KOPT-K1 (cell line): ENCODE data around the gene XRCC1.
"Not testable (repeated sequence)": the region's sequence is repeated elsewhere in the genome, so short reads cannot be mapped to it uniquely, and the experiment has no call there.

Experiments used
- H3K27ac ChIP-seq: fragments of 200-600 bp; sonication (generic); 2 replicates; pipeline ENCODE4 v1.5.1; 2016; ENCODE audit warnings: antibody characterized with exemption, mild to moderate bottlenecking, low read depth, low read length; ENCODE audit not compliant: poor library complexity, severe bottlenecking
- H3K36me3 ChIP-seq: fragments of 200-600 bp; sonication (generic); 2 replicates; pipeline ENCODE4 v1.5.1; 2017; ENCODE audit warnings: antibody characterized with exemption, mild to moderate bottlenecking, low read length, moderate library complexity; ENCODE audit not compliant: insufficient read depth
- H3K9me3 ChIP-seq: fragments of 200-600 bp; sonication (generic); 2 replicates; pipeline ENCODE4 v1.5.1; 2017; ENCODE audit warnings: antibody characterized with exemption, low read length, mild to moderate bottlenecking; ENCODE audit not compliant: insufficient read depth, poor library complexity, severe bottlenecking

XRCC1 gene

GRCh38 chr19:43526884-43527859, 48.2 kb downstream of the XRCC1 start, which contains the start of gene ETHE1:
Gene ETHE1 (minus strand): TSS chr19:43527201. CDS start chr19:43527177, 24 bp downstream.
- no peaks in the 10 kb centered on the region for H3K36me3 ChIP-seq
- H3K27ac ChIP-seq: peak within 1 kb of the TSS; percentile 50
- no peaks in the 10 kb centered on the region for H3K9me3 ChIP-seq

DNA sequence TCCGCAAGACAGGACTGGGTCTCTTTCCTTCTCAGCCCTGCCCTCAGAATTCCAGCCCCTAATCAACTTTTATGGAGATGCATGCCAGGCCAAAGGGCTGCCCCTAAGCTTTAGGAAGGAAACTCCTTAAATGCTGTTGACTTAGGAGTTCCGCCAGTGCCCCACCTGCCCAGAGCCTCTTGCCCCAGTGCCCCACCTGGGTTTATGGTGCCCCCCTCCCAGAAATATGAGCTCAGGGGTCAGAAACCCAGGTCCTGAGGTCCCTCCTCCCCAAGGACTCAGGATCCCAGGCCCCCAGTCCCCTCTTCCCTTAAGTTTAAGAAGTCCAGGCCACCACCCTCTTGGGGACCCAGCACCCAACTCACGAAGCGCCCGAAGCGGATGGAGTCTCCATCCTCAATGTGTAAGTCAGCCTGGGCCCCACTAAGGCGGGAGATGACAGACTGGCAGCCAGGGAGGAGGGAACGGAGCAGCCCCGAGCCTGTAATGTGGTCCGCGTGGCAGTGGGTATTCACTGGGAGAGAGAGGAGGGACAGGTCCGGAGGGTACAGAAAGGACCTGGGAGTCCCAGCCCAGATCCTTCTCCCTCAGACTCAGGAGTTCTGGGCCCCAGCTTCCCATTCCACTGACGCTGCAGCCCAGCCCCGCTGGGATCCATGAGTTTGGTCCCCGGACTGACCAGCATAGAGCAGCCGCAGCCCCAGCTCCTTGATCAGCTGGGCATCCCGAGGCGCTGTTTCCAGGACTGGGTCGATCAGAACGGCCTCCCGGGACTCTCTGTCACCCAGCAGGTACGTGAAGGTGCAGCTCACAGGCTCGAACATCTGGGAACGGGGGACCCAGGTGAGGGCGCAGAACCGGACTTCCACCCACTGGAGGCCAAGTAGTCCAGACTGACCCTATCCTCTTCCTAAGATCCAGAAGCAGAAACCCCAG, 49.2 kb downstream of the XRCC1 start:
- Histone ChIP-seq H3K27ac (peak overlapping the region; percentile 50), H3K9me3 (no peaks in the 10 kb centered on the region), H3K36me3 (no peaks in the 10 kb centered on the region)

GRCh38 chr19:43524922-43525835, 50.1 kb downstream of the XRCC1 start:
- no peaks in the 10 kb centered on the region for H3K36me3 ChIP-seq
- no peaks in the 10 kb centered on the region for H3K9me3 ChIP-seq
- H3K27ac ChIP-seq: peak overlapping the region; percentile 50

DNA sequence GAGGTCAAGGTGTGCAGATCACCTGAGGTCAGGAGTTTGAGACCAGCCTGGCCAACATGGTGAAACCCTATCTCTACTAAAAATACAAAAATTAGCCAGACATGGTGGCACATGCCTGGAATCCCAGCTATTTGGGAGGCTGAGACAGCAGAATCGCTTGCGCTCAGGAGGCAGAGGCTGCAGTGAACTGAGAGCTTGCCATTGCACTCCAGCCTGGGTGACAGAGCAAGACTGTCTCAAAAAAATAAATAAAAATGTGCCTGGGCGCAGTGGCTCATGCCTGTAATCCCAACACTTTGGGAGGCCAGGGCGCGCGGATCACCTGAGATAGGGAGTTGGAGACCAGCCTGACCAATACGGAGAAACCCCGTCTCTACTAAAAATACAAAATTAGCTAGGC, 51.6 kb downstream of the XRCC1 start:
- not testable (repeated sequence) for H3K9me3 ChIP-seq, H3K27ac ChIP-seq, H3K36me3 ChIP-seq

- no peak overlapping the region for H3K27ac ChIP-seq
- H3K36me3 ChIP-seq: no peaks in the 10 kb centered on the region
- no peaks in the 10 kb centered on the region for H3K9me3 ChIP-seq
Measured at GRCh38 chr19:43522929-43523328, 52.4 kb downstream of the XRCC1 start.

- Histone ChIP-seq H3K9me3 (no peaks in the 10 kb centered on the region), H3K36me3 (no peaks in the 10 kb centered on the region), H3K27ac (no peak overlapping the region)
Measured at GRCh38 chr19:43519436-43520088, 55.8 kb downstream of the XRCC1 start.

DNA sequence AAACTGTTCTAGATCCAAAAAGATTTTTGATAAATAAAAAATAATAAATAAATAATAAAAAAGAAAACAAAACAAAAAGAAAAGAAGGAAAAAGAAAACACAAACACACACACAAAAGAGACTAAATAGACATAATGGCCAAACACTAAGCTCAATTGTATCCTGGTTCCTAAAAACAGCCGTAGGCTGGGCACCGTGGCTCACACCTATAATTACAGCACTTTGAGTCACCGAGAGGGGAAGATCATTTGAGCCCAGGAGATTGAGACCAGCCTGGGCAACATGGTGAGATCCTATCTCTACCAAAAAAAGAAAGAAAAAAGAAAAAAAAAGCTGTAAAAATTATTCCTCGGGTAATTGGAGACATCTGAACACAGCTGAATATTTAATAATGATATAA, 57.3 kb downstream of the XRCC1 start:
- Histone ChIP-seq H3K36me3 (no peaks in the 10 kb centered on the region), H3K9me3 (no peaks in the 10 kb centered on the region), H3K27ac (no peak overlapping the region)

- not testable (repeated sequence) for H3K27ac ChIP-seq, H3K36me3 ChIP-seq, H3K9me3 ChIP-seq
Measured at GRCh38 chr19:43512399-43512798, 62.9 kb downstream of the XRCC1 start.

DNA sequence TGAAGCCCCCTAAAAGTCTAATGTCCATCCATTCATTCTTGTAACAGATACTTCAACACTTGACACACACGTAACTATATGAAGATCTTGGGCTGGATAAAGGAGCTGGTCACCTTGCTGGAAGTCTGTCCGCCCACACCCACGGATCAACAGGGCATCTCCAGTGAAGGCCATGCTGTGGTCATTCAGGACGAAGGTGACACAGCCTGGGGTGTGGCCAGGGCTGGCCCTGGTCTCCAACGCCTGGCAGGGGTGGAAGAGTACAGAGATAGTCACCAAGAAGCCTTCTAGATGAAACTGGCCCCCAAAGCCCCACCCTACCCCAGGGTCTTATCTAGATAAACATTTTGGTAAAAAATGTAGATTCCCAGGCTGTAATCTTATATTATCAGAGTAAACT, 64.0 kb downstream of the XRCC1 start:
- no peaks in the 10 kb centered on the region for H3K9me3 ChIP-seq
- peaks cover 10% of the 10 kb centered on the region; the same call in 1 of the 2 replicates for H3K36me3 ChIP-seq
- no peak overlapping the region for H3K27ac ChIP-seq

DNA sequence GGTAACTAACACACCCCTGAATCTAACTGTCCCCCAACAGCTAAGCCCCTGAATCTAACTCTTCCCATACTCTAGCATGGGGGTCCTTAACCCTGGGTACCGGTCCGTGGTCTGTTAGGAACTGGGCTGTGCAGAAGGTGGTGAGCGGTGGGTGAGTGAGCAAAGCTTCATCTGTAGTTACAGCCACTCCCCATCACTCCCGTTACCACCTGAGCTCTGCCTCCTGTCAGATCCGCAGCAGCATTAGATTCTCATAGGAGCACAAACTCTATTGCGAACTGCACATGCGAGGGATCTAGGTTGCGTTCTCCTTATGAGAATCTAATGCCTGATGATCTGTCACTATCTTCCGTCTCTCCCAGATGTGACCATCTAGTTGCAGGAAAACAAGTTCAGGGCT, 64.6 kb downstream of the XRCC1 start:
- H3K36me3 ChIP-seq: peaks cover 10% of the 10 kb centered on the region; the same call in 1 of the 2 replicates
- no peak overlapping the region for H3K27ac ChIP-seq
- no peaks in the 10 kb centered on the region for H3K9me3 ChIP-seq

GRCh38 chr19:43507880-43508279, 67.4 kb downstream of the XRCC1 start:
- Histone ChIP-seq H3K27ac (no peak overlapping the region), H3K36me3 (peaks cover 10% of the 10 kb centered on the region; the same call in 1 of the 2 replicates), H3K9me3 (no peaks in the 10 kb centered on the region)

DNA sequence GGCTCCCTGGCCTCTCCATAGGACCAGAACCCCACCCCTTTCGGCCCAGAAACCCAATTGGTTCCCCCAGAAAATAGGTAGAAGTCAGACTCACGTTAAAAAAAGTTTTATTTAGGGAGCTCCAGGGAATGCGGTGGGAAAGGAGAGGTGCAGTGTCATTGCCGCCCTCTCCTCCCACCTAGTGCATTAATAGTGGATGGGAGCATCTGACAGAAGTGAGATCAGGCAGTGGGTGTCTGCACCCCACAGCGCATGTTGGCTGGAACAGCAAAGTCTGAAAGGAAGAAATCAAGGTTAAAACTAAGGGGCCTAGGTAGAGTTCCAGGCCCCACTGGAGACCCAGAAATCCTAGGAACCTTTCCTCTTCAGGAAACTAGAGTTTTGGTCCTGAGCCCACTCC, 68.7 kb downstream of the XRCC1 start:
- H3K36me3 ChIP-seq: peaks cover 10% of the 10 kb centered on the region; the same call in 1 of the 2 replicates
- no peak overlapping the region for H3K27ac ChIP-seq
- no peaks in the 10 kb centered on the region for H3K9me3 ChIP-seq

GRCh38 chr19:43505941-43506340, 69.4 kb downstream of the XRCC1 start:
- H3K36me3 ChIP-seq: peaks cover 10% of the 10 kb centered on the region; the same call in 1 of the 2 replicates
- H3K27ac ChIP-seq: no peak overlapping the region
- H3K9me3 ChIP-seq: no peaks in the 10 kb centered on the region

- Histone ChIP-seq H3K36me3 (peaks cover 5% of the 10 kb centered on the region; the same call in 1 of the 2 replicates), H3K27ac (peak overlapping the region; percentile 57), H3K9me3 (no peaks in the 10 kb centered on the region)
Measured at GRCh38 chr19:43505186-43505456, 70.2 kb downstream of the XRCC1 start.
